GM23248 (cell line): ENCODE measurements around the gene APOBEC3H.

Source experiments
- EZH2 ChIP-seq: fragments of 200-600 bp; sonication (generic); IDR thresholded peaks from 2 replicates; pipeline ENCODE4 v1.6.1; 2018; ENCODE audit warnings: antibody characterized with exemption, mild to moderate bottlenecking; ENCODE audit not compliant: insufficient read depth, poor library complexity, severe bottlenecking
- EZH2phosphoT487 ChIP-seq: fragments of 200-600 bp; sonication (generic); IDR thresholded peaks from 2 replicates; pipeline ENCODE4 v1.6.1; 2018; ENCODE audit warnings: antibody characterized with exemption, moderate library complexity, mild to moderate bottlenecking, low read depth; ENCODE audit not compliant: insufficient read depth

- TF ChIP-seq EZH2 (no peak), EZH2phosphoT487 (no peak)
Observed at GRCh38 chr22:39138357-39138997, 41.4 kb downstream of the APOBEC3H start.
